Neural cell (in vitro differentiated cells): Measurements from ENCODE around the gene ADGRB2. TPM values are rescaled to one million over a fixed set of nuclear protein-coding genes. Genes with fewer than 3 reads are reported as not detected.

Source experiments
- H2AFZ ChIP-seq: fragments of 200-600, 300-800 bp; sonication (generic), shearing (Covaris generic); 2 replicates; pipeline ENCODE4 v1.6.0; 2014; ENCODE audit warnings: low read depth, mild to moderate bottlenecking, antibody characterized with exemption, low read length, moderate library complexity
- H3F3A ChIP-seq: fragments of 200-600 bp; shearing (Covaris generic); 2 replicates; pipeline ENCODE4 v1.6.1; 2016; ENCODE audit warnings: mild to moderate bottlenecking, moderate library complexity, mixed read lengths, antibody characterized with exemption, low read length; ENCODE audit not compliant: insufficient read depth, poor library complexity, severe bottlenecking
- H3K27ac ChIP-seq: fragments of 200-600, 300-800 bp; sonication (generic), shearing (Covaris generic); 2 replicates; pipeline ENCODE4 v1.5.1; 2014; ENCODE audit warnings: mild to moderate bottlenecking, low read length, moderate library complexity
- H3K27me3 ChIP-seq: fragments of 300-800, 200-600 bp; sonication (generic), shearing (Covaris generic); 2 replicates; pipeline ENCODE4 v1.6.0; 2014; ENCODE audit warnings: mild to moderate bottlenecking, low read depth, low read length, moderate library complexity; ENCODE audit not compliant: insufficient read depth
- H3K36me3 ChIP-seq: fragments of 300-800, 200-600 bp; sonication (generic), shearing (Covaris generic); 2 replicates; pipeline ENCODE4 v1.5.1; 2014; ENCODE audit warnings: mild to moderate bottlenecking, antibody characterized with exemption, low read length, moderate library complexity; ENCODE audit not compliant: insufficient read depth
- H3K4me2 ChIP-seq: fragments of 300-800, 200-600 bp; sonication (generic), shearing (Covaris generic); 2 replicates; pipeline ENCODE4 v1.6.0; 2014; ENCODE audit warnings: mild to moderate bottlenecking, low read length
- H3K4me3 ChIP-seq: fragments of 300-800, 200-600 bp; sonication (generic), shearing (Covaris generic); 2 replicates; pipeline ENCODE4 v1.5.1; 2014; ENCODE audit warnings: mild to moderate bottlenecking, low read length, moderate library complexity
- H3K79me2 ChIP-seq: fragments of 200-600 bp; shearing (Covaris generic); replicated peaks from 2 replicates; pipeline ENCODE4 v1.6.0; 2014; ENCODE audit warnings: mild to moderate bottlenecking, low read length, moderate library complexity; ENCODE audit not compliant: insufficient read depth
- H3K9ac ChIP-seq: fragments of 300-800, 200-600 bp; sonication (generic), shearing (Covaris generic); 2 replicates; pipeline ENCODE4 v1.6.1; 2016; ENCODE audit warnings: mild to moderate bottlenecking, low read length, mixed read lengths
- H3K9me2 ChIP-seq: fragments of 200-600 bp; shearing (Covaris generic); 2 replicates; pipeline ENCODE4 v1.6.1; 2016; ENCODE audit warnings: mild to moderate bottlenecking, low read length, mixed read lengths; ENCODE audit not compliant: insufficient read depth
- H3K9me3 ChIP-seq: fragments of 200-600, 300-800 bp; sonication (generic), shearing (Covaris generic); 2 replicates; pipeline ENCODE4 v1.6.1; 2016; ENCODE audit warnings: mild to moderate bottlenecking, mixed run types, low read length, moderate library complexity, mixed read lengths
- H4K20me1 ChIP-seq: fragments of 200-600 bp; shearing (Covaris generic); 2 replicates; pipeline ENCODE4 v1.6.1; 2016; ENCODE audit warnings: mild to moderate bottlenecking, mixed run types; ENCODE audit not compliant: insufficient read depth
- EP300 ChIP-seq: fragments of 450-650 bp; conservative IDR thresholded peaks from 2 replicates; pipeline ENCODE4 v1.6.1; 2014; ENCODE audit warnings: antibody characterized with exemption, mild to moderate bottlenecking, moderate library complexity; ENCODE audit not compliant: poor library complexity, severe bottlenecking
- EZH2 ChIP-seq: fragments of 200-600, 300-800 bp; shearing (Covaris generic), sonication (generic); IDR thresholded peaks from 2 replicates; pipeline ENCODE4 v1.6.1; 2014; ENCODE audit warnings: antibody characterized with exemption, low read length, borderline replicate concordance, mild to moderate bottlenecking; ENCODE audit not compliant: insufficient read depth, poor library complexity, severe bottlenecking
- MXI1 ChIP-seq: fragments of 450-650 bp; conservative IDR thresholded peaks from 2 replicates; pipeline ENCODE4 v1.6.1; 2014; ENCODE audit warnings: antibody characterized with exemption, mild to moderate bottlenecking; ENCODE audit not compliant: poor library complexity, severe bottlenecking
- POLR2AphosphoS5 ChIP-seq: IDR thresholded peaks from 2 replicates; pipeline ENCODE4 v1.6.1; 2012
- RAD21 ChIP-seq: fragments of 450-650 bp; conservative IDR thresholded peaks from 2 replicates; pipeline ENCODE4 v1.6.1; 2014; ENCODE audit warnings: antibody characterized with exemption, mild to moderate bottlenecking, moderate library complexity
- REST ChIP-seq: IDR thresholded peaks from 2 replicates; pipeline ENCODE4 v1.6.1; 2012; ENCODE audit warnings: borderline replicate concordance
- SMC3 ChIP-seq: fragments of 450-650 bp; conservative IDR thresholded peaks from 2 replicates; pipeline ENCODE4 v1.6.1; 2014; ENCODE audit warnings: antibody characterized with exemption, mild to moderate bottlenecking, moderate library complexity; ENCODE audit not compliant: poor library complexity
- TAF1 ChIP-seq: IDR thresholded peaks from 2 replicates; pipeline ENCODE4 v1.6.1; 2012; ENCODE audit warnings: low read depth
- polyA plus RNA-seq: library from polyadenylated mRNA; depleted of rRNA; stranded (reverse); fragments of >200 nt; gene quantifications from 2 replicates; pipeline ENCODE4 v1.2.3, GENCODE V29; 2014
- TF ChIP-seq, protein P1 (sequence below): fragments of 450-650 bp; IDR thresholded peaks from 2 replicates; pipeline ENCODE4 v1.5.1; 2014; ENCODE audit warnings: antibody characterized with exemption, mild to moderate bottlenecking, moderate library complexity; ENCODE audit not compliant: poor library complexity, severe bottlenecking

Gene ADGRB2
- polyA plus RNA-seq, 1 donor from 2014 or later, result 45.0 TPM

DNA sequence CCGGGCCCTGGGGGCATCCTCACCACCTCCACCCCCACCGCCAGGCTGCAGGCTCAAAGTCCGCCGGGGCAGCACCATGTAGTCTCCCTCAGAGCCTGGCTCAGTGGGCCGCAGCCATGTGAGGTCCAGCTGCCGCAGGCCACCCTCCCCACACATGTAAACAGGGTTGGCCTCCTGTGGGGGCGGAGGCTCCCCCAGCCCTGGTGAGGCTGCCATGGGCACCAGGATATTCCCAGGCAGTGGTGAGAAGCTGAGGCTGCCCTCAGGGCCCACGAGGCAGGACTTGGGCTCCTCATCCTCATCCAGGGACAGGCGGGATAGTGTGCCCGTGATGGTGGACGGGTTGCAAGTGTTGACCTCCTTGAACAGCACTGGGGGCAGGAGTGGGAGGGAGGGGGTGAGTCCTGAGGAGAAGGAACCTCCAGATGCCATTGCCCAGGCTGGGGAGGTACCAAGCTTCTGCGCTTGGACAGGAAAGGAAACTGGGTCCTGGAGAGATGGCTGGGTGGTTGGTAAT lies 33.0 kb downstream of the ADGRB2 start:
- TF ChIP-seq TAF1 (no peak), REST (no peak), RAD21 (no peak), SMC3 (no peak), EP300 (no peak), EZH2 (no peak)
- TF ChIP-seq, protein P1, sequence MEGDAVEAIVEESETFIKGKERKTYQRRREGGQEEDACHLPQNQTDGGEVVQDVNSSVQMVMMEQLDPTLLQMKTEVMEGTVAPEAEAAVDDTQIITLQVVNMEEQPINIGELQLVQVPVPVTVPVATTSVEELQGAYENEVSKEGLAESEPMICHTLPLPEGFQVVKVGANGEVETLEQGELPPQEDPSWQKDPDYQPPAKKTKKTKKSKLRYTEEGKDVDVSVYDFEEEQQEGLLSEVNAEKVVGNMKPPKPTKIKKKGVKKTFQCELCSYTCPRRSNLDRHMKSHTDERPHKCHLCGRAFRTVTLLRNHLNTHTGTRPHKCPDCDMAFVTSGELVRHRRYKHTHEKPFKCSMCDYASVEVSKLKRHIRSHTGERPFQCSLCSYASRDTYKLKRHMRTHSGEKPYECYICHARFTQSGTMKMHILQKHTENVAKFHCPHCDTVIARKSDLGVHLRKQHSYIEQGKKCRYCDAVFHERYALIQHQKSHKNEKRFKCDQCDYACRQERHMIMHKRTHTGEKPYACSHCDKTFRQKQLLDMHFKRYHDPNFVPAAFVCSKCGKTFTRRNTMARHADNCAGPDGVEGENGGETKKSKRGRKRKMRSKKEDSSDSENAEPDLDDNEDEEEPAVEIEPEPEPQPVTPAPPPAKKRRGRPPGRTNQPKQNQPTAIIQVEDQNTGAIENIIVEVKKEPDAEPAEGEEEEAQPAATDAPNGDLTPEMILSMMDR, result no peak

GRCh38 chr1:31730336-31731048 lies 33.6 kb downstream of the ADGRB2 start:
- no peak for TF ChIP-seq RAD21
- TF ChIP-seq, protein P1, result no peak
- no peak for TF ChIP-seq REST
- no peak for TF ChIP-seq SMC3
- no peak for TF ChIP-seq POLR2AphosphoS5
- no peak for TF ChIP-seq EZH2
- TF ChIP-seq MXI1, result no peak
- no peaks in the 10 kb centered on the region for H4K20me1 ChIP-seq
- no peaks in the 10 kb centered on the region for H3K36me3 ChIP-seq
- H3K4me2 ChIP-seq, result no peak overlapping the region
- no peaks in the 10 kb centered on the region for H3K79me2 ChIP-seq
- no peaks in the 10 kb centered on the region for H3F3A ChIP-seq
- H3K27me3 ChIP-seq, result no peaks in the 10 kb centered on the region
- H2AFZ ChIP-seq, result no peak overlapping the region
- no peaks in the 10 kb centered on the region for H3K9me3 ChIP-seq
- H3K9me2 ChIP-seq, result no peaks in the 10 kb centered on the region
- no peak overlapping the region for H3K27ac ChIP-seq
- H3K4me3 ChIP-seq, result no peak overlapping the region
- no peak overlapping the region for H3K9ac ChIP-seq

More for the DNA sequence above, 33.0 kb downstream of the ADGRB2 start:
- no peaks in the 10 kb centered on the region for H3K9me2 ChIP-seq
- H3K4me3 ChIP-seq, result no peak overlapping the region
- no peaks in the 10 kb centered on the region for H3K9me3 ChIP-seq
- H3K79me2 ChIP-seq, result no peaks in the 10 kb centered on the region
- H3K9ac ChIP-seq, result no peak overlapping the region
- no peaks in the 10 kb centered on the region for H3F3A ChIP-seq
- no peaks in the 10 kb centered on the region for H3K27me3 ChIP-seq
- no peaks in the 10 kb centered on the region for H3K36me3 ChIP-seq
- H2AFZ ChIP-seq, result no peak overlapping the region
- H3K4me2 ChIP-seq, result no peak overlapping the region
- no peaks in the 10 kb centered on the region for H4K20me1 ChIP-seq
- no peak overlapping the region for H3K27ac ChIP-seq
